ENCODE measurements around the gene GPATCH2. TPM values are rescaled to one million over a fixed set of nuclear protein-coding genes. Genes with fewer than 3 reads are reported as not detected.
"Not testable (repeated sequence)": the region's sequence is repeated elsewhere in the genome, so short reads cannot be mapped to it uniquely, and the experiment has no call there.

GPATCH2 gene
- total RNA-seq, 1 donor from 2014 or later: 4.4 TPM

- ATAC-seq: no peak
- DNase-seq (ENCODE audit: low spot score): no peak
These were observed 103.7 kb downstream of the GPATCH2 start for GRCh38 chr1:217527151-217527550.

- ATAC-seq (no peak), DNase-seq (ENCODE audit: low spot score) (no peak)
These were observed 104.3 kb downstream of the GPATCH2 start for GRCh38 chr1:217526636-217527035.

- DNase-seq (ENCODE audit: low spot score) (no peak), ATAC-seq (no peak)
These were observed 105.0 kb downstream of the GPATCH2 start for GRCh38 chr1:217525773-217526490.

- no peak for ATAC-seq
- DNase-seq (ENCODE audit: low spot score): no peak
These were observed 105.9 kb downstream of the GPATCH2 start for GRCh38 chr1:217524787-217525520.

DNA sequence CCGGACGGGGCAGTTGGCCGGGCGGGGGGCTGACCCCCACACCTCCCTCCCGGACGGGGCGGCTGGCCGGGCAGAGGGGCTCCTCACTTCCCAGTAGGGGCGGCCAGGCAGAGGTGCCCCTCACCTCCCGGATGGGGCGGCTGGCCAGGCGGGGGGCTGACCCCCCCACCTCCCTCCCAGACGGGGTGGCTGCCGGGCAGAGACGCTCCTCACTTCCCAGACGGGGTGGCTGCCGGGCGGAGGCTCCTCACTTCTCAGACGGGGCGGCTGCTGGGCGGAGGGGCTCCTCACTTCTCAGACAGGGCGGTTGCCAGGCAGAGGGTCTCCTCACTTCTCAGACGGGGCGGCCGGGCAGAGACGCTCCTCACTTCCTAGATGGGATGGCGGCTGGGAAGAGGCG is 107.0 kb downstream of the GPATCH2 start:
- DNase-seq (ENCODE audit: low spot score); ATAC-seq: not testable (repeated sequence)

- DNase-seq (ENCODE audit: low spot score) (no peak), ATAC-seq (no peak)
These were observed 108.6 kb downstream of the GPATCH2 start for GRCh38 chr1:217522277-217522676.

- DNase-seq (ENCODE audit: low spot score) (no peak), ATAC-seq (no peak)
These were observed 109.6 kb downstream of the GPATCH2 start for GRCh38 chr1:217521317-217521716.

- no peak for DNase-seq (ENCODE audit: low spot score)
- ATAC-seq: no peak
These were observed 124.0 kb downstream of the GPATCH2 start for GRCh38 chr1:217506878-217507277.

GRCh38 chr1:217498209-217498608 is 132.7 kb downstream of the GPATCH2 start:
- no peak for DNase-seq (ENCODE audit: low spot score)
- no peak for ATAC-seq

DNA sequence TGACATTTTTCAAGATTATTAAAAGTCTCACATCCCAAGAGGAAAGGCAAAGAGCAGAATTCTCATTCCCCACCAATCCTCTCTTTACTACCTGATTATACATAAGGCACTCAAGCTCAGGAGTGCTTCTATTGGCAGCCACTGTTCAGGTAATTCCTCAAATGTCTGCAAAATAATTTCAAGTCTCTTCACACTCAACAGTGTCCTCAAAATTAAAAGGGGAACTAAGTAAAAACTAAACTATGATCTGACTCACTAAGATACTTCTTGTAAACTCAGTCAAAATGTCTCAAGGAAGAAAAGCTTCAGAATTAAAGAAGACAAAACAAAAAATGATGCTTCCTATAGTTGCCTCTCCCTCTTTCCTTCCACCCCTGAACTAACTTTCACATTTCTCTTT is 135.6 kb downstream of the GPATCH2 start:
- ATAC-seq (no peak), DNase-seq (ENCODE audit: low spot score) (no peak)

DNA sequence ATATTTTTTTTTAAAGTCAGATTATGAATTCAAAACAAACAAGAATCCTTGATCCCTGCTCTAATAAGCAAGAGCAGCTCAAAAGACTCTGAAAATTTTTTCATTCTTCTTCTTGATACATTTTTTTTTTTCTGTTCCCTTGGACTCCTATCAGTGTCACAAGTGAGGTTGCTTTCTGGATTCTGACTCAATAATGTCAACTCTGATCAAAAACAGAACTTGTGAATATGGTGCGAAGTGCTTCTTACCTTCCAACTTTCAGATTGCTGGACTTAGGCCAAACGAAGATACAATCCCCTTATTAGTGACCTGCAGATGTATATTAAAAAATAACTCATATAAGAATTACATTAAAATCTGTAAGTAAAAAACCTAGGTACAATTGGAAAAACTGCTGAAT is 136.1 kb downstream of the GPATCH2 start:
- no peak for DNase-seq (ENCODE audit: low spot score)
- ATAC-seq: no peak

- no peak for DNase-seq (ENCODE audit: low spot score)
These were observed 137.6 kb downstream of the GPATCH2 start for GRCh38 chr1:217493290-217493689.

GRCh38 chr1:217484871-217485270 is 146.0 kb downstream of the GPATCH2 start:
- no peak for ATAC-seq
- no peak for DNase-seq (ENCODE audit: low spot score)

More at GRCh38 chr1:217493290-217493689, 137.6 kb downstream of the GPATCH2 start:
- ATAC-seq: no peak

GRCh38 chr1:217482356-217483102 is 148.4 kb downstream of the GPATCH2 start:
- ATAC-seq (no peak), DNase-seq (ENCODE audit: low spot score) (no peak)

GRCh38 chr1:217478450-217478849 is 152.4 kb downstream of the GPATCH2 start:
- ATAC-seq (no peak), DNase-seq (ENCODE audit: low spot score) (no peak)

GRCh38 chr1:217472915-217473314 is 158.0 kb downstream of the GPATCH2 start:
- no peak for ATAC-seq

GRCh38 chr1:217471403-217471802 is 159.5 kb downstream of the GPATCH2 start:
- DNase-seq (ENCODE audit: low spot score) (no peak), ATAC-seq (no peak)

More at GRCh38 chr1:217472915-217473314, 158.0 kb downstream of the GPATCH2 start:
- no peak for DNase-seq (ENCODE audit: low spot score)

DNA sequence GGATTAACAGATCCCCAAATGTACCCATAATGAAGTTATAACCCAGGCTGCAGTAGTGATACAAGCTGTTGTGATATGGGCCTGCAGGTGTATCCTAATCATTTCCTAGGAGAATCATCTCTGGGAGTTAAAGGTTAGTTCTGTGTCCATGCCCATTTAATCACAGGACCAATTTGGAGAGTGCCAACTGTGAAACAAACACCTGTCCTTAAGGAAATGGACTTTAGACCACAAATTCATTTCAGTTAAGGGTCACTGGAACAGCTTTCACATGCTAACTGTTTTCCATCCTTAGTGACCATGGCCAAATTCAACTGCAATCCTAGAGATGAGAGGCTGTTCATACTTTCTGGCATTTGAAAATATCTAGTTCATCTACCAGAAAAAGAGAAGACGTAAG is 160.9 kb downstream of the GPATCH2 start:
- DNase-seq (ENCODE audit: low spot score) (no peak), ATAC-seq (peak; percentile 69)

DNA sequence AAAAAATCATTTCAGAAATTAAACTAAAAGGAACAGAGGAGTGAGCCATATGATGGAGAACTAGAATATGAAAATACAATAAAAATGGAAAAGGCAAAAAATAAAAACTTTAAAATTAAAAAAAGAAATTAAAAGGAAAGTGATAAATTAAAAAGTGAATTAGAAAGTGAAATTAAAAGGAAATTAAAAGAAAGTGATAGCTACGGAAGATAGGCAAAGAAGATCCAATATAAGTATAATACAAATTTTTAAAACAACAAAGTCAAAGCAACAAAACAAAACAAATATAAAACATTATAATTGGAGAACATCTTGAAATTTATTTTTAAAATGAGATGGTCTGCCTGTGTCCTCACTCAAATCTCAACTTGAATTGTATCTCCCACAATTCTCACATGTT is 165.8 kb downstream of the GPATCH2 start:
- DNase-seq (ENCODE audit: low spot score) (no peak), ATAC-seq (no peak)

GRCh38 chr1:217462666-217463065 is 168.2 kb downstream of the GPATCH2 start:
- DNase-seq (ENCODE audit: low spot score): no peak
- ATAC-seq: no peak

DNA sequence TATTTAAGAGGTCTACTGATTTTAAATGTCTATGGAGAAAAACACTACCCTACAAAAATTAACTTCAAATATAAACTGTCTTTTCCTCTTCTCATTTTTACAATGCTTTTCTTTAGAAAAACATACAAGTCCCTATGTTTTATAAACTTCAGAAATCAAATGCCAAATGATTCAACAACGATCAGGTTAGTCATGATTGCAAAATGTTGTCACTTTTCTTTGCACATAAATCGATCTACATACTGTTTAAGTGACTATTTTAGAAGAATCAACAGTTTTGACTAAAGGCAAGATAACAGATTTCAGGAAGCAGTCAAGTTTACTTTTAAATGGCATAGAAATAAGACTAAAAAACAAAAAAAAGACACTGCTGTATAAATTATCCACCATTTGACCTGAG is 168.7 kb downstream of the GPATCH2 start:
- DNase-seq (ENCODE audit: low spot score): no peak
- ATAC-seq: no peak

DNA sequence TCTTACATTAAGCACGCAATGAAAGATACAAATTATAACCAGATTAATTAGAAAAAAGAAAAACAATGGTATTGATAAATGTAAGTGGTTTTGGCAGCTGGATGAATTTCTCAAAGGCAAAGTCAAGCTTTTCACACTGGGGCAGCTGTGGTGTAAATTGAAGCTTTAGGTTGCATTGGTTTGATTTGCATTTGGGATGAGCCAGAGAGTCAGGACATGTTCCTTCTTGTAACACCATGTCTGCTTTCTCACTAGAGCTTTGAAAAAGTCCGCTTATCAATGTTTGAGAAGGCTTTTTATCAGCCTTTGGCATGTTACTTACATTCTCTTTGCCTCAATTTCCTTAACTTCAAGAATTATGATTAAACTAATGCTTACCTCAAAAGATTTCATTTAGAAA is 173.9 kb downstream of the GPATCH2 start:
- DNase-seq (ENCODE audit: low spot score) (no peak), ATAC-seq (no peak)

Measured in left lobe of liver (tissue), 2 donors.